WTC11 (cell line): Measurements from ENCODE around the gene CIC.

ENCODE experiments used
- CTCF ChIP-seq: fragments of 200-600 bp; IDR thresholded peaks from 2 replicates; pipeline ENCODE4 v1.8.0; 2022; ENCODE audit warnings: antibody characterized with exemption
- GABPB1 ChIP-seq: sonication (generic); formaldehyde crosslinking; IDR thresholded peaks from 2 replicates; pipeline ENCODE4 v1.8.1; 2023; ENCODE audit warnings: mild to moderate bottlenecking, missing genetic modification reagents

GRCh38 chr19:42292042-42292960 is 23.2 kb downstream of the CIC start:
- no peak for TF ChIP-seq GABPB1 (CRISPR knock-in tag)
- no peak for TF ChIP-seq CTCF
